Activated CD8-positive, alpha-beta memory T cell treated with anti-CD3 and anti-CD28 coated beads, Interleukin-2, amount 50 U/mL, for 1 hour (primary cell): ENCODE results near the gene ARCN1.
A peak's percentile ranks its signal among the peaks of the same experiment; 100 is the strongest.
"Not testable (repeated sequence)": the region's sequence is repeated elsewhere in the genome, so short reads cannot be mapped to it uniquely, and the experiment has no call there.

Experiments used
- DNase-seq: peaks from one replicate; pipeline ENCODE4 v3.0.0-alpha.2; 2020; ENCODE audit errors: extremely low read depth

ARCN1 gene

DNA sequence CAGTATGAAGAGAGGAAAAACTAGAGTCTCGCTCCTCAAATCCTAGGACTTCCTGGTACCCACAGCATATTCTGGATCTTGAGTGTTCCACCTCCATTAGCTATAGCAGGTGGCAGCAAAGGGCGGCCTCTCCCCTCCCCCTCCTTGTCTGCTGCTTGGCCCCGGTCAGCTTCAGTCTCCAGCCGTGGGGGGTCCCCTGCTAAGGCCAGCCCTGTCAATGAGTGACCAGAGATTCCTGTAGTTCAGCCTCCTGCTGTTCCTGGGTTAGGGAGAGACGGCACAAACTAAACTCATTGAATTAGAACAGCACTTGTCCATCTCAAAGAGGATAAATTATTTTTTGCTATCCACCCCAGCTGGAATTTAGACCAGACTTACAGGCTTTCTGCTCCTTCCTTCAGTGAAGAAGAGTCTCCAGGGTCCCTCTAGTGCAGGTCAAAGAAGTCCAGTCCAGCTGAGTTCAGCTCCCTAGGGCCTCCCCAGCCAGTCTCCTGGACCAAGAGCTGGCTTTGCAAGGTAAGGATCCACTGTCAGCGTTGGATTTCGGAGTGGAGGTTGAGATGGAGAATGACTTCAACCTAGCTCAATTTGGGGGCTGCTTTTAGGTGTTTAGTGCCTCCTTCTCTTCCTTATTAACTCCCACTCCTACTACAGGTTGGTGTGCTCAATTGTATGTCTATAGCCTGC is 34.1 kb downstream of the ARCN1 start:
- no peak for DNase-seq

DNA sequence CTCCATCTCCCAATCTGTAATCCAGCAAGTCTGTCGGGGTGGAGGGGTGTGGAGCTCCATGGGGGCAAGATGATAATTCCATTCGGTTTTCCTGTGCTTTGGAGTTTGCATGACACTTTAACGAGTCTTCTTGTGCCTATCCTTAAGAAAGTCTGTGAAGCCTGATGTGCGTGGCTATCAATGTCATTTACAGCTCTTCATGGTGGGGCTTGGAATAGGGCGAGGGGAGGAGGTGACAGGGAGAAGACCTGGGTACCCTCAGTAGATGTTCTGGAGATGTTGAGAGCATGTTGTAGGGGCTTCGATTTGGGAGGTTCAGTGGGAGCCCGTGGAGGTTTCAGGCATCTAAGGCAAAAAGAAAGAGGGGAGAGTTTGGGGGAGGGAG is 34.6 kb downstream of the ARCN1 start:
- no peak for DNase-seq

DNA sequence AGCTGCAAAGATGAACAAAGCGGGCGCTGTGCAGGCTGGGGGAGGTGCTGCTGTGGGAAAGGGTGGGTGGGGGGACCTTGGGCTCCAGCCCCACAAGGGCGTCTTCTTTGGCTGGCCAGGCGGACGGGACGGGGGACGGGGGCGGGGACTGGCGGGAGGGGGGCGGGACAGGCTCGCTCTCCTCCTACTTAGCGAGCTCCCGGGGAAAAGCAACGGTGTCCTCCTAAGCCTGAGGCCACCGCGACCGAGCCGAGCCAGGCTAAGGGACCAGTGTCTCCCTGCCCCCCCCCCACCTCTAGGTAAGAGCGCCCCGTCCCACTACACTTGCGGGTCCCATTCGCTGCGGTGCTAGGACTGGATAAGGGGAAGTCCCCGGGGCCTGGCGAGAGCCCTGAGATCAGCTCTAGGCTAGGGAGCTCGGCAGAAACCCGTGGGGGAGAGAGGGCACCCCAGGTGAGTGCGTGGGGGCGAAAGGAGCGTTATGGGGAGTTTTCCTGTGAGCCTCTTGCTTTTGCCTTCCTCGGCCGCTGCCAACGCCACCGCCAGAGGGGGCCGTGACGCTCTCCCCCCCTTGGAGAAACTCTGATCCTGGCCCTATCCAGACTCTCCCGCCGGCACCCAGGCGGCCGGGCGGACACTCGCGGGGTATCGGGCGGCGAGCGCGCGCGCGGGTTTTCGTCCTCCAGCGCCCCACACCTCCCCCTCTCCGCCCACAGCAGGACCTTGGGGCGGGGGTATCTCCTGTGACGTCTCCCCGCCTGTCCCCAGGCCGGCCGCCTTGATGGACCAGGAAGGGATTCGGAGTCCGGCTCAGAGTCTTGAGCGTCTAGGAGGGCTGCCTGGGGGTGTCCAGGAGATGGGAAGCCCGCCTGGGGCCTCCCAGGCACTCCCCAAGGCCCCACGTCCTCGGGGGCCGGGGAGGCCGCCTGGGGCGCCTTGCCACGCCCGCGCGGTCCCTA is 35.5 kb downstream of the ARCN1 start, which contains the start of gene PHLDB1:
PHLDB1 (plus strand) TSS at position 215 of the 959 bp plus-strand sequence. CDS start 6,222 bp downstream, outside the sequence.
- no peak for DNase-seq

DNA sequence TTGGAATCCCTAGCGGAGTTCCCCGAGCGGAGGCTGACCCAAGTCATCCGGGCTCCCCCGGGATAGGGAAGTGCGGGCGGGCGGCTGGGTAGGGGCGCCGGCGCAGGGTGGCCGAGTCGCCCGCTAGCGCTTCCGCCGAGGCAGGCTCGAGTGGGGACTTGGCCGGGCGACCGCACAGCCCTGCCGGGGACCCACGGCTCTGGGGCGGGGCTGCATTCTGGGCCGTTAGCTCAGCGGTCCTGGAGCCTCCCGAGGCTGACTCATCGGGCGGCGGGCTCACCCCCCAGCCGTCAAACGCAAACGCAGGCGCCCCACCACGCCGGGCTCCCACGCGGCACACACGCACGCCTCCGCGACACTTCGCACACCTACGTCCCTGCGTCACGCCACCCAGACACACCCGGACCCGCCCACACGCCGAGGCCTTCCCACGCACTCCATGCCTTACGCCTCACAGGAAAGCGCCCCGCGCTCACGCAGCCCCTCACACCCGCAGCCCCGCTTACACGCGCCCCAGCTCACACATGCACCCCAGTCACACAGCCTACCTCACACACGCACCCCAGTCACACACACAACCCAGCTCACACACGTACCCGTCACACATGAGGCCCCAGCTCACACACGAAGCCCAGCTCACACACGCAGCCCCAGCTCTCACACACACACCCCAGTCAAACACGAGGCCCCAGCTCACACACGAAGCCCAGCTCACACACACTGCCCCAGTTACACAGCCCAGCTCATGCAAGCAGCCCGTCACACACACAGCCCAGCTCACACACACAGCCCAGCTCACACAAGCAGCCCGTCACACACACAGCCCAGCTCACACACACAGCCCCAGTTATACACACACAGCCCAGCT is 36.4 kb downstream of the ARCN1 start:
- DNase-seq: peak; percentile 89

DNA sequence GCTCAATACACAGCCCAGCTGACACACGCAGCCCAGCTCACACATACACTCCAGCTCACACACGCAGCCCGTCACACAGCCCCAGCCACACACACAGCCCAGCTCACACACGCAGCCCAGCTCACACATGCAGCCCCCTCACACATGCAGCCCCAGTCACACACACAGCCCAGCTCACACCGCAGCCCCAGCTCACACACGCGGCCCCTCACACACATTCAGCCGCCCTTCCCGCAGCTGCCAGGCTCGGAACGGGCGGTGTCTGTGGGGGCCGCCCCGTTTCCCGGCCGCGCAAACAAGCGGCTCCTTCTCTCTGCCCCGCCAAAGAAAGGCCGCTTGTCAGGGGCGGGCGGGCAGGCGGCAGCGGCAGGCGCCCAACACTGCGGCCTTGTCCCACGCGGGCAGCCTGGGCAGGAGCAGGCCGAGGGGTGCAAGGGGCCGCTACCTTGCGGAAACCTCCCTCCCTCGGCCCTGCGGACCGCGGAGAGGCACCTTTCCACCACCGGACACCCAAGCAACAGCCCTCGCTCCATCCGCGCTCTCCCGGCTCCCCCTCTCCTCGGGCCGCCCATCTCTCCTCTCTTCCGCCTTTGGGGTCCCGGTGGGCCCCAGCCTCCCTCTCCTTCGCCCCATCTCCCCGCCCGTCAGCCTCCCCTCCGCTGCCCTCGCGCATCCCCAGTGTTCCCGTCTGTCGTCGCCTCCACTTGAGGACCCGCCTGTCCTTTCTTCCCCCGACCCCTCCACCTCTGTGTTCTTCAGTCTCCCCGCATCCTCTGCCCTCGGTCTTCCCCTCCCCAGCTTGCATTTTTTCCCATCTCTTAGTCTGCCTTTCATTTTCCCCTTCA is 37.4 kb downstream of the ARCN1 start:
- no peak for DNase-seq

DNA sequence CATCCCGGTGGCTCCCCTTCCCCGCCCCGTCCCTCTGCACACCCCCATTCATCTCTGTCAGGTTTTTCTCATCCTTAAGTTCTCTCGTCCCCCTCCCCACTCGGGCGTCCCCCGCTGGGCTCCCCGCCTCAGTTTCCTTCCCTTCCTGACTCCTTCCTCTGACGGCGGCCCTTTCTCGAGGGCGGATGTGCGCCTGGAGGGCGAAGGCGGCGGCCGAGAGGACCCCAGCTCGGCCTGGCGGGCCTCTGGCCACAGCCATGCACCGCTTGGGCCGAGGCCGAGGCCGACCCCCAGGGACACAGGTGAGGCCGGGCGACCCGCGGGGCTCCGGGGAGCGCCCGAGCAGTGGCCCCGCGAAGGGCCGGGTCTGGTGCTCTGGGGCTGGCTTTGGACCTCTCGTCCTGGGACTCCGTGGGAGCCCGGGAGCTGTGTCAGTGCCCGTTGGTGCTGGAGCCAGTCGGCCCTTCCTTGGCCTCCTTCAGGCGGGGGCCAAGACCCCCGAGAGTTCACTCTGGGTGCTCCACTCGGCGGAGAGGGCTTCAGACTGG is 38.1 kb downstream of the ARCN1 start:
- no peak for DNase-seq

DNA sequence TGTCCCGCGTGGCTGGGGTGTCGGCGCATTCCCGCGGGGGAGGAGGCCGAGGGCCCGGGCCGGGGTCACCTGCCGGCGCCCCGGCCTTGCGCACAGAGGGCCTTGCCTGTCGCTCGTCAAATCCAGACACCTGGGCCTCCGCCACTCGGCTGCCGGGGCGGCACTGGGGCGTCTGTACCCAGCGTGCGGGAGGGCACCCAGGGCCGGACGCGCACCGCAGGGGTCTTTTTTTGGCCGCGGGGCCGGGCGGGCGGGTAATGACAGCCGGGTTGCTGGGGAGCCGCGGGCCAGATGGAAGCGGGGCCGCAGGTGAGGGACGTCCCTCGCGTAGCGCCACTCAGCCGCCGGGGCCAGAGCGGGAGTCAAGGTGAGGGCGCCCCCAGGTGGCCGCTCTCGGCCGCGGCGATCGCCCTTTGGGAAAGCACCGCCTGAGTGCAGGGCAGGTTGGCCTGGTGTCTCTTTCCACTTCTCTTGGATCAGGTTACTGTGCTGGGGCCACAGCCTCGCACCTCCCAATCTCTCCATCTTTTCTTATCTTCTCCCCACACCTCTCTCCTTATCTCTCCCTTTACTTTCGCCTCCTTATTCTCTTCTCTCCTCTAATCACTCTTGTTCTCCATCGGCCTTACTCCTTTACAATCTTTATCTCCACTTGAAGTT is 38.7 kb downstream of the ARCN1 start:
- peak; percentile 61 for DNase-seq

DNA sequence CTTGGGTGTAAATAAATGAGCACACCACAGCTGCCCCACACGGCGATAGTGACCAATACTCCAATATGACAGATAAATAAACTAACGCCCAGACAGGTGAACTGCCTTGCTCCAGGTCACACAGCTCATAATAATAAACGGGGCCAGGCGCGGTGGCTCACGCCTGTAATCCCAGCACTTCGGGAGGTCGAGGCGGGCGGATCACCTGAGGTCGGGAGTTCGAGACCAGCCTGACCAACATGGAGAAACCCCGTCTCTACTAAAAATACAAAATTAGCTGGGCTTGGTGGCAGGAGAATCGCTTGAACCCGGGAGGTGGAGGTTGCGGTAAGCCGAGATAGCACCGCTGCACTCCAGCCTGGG is 39.2 kb downstream of the ARCN1 start:
- not testable (repeated sequence) for DNase-seq

DNA sequence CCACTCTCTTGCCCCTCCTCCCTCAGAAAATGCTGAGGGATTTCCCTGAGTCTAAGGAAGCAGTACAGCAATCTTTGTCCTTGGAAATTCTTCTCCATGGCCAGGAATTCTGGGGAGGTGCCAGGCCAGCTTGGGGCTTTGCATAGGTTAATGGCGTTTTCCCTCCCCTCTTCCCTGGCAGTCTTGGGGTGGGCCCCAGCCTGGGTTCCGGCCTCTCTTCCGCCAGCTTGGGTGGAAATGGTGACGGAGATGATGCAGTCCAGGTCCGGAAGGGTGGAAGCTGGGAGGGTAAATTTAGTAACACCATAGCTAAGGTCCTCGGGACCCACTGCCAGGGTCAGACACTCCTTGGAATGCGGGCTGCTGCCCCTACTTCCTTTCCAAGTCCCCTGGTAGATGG is 40.2 kb downstream of the ARCN1 start:
- no peak for DNase-seq

DNA sequence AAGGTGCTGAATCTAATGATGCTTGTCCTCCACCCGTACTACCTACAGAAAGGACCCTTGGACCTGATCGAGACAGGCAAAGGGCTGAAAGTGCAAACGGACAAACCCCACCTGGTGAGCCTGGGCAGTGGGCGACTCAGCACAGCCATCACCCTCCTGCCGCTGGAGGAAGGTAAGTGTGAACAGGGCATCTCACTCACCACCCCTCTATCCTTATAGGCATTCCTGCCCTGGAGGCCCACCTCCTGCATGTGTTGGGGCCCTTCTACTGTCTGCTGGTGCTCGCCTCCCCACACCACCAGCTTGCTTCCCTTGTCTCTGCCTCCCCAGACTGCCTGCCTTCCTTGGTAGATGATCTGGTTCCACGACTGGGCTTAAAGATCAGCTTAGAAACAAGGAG is 42.3 kb downstream of the ARCN1 start:
- DNase-seq: no peak

DNA sequence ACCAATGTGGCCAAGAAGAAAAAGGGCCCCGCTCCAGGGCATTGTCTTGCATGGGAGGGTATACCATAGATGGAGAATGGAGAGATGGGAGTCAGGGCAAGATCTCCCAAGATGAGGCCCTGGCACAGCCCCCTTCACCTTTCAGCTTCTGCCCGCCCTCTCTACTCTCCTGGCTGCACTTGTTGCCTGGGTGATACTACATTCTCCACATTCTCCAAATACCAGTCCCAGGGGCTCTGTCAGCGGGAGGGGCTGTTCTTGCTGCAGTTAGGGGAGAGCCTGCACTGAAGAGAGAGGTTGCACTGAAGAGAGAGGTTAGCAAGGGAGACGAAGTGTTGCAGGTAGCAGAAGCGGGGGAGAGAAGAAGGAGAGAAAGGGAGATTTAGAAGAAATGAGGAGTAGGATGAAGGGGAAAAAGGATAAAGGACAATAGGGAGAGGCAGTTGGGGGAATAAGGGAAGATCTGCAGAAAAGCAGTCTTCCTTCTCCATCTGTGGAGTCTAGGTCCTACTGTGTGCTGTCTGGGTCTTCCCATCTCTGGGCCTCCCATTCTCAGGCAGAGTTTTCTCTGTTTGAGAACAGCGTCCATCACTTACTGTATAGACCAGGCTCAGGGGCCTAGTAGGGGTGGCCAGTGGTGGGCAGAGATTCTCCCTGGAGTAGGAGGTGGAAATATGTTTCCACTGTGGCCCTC is 43.2 kb downstream of the ARCN1 start:
- DNase-seq: no peak

DNA sequence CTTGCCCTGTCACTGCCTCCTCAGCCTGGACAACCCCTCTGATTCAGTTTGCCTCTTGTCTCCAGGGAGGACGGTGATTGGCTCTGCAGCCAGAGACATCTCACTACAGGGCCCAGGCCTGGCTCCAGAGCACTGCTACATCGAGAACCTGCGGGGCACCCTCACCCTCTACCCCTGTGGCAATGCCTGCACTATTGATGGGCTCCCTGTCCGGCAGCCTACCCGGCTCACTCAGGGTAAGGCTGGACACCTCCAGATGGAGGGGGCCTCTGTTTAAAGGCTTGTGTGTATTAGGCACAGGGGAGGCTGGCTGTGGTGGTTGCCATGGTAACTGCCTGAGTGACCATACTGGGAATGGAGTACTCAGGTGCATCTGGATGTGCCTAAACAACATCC is 43.8 kb downstream of the ARCN1 start:
- DNase-seq: no peak

DNA sequence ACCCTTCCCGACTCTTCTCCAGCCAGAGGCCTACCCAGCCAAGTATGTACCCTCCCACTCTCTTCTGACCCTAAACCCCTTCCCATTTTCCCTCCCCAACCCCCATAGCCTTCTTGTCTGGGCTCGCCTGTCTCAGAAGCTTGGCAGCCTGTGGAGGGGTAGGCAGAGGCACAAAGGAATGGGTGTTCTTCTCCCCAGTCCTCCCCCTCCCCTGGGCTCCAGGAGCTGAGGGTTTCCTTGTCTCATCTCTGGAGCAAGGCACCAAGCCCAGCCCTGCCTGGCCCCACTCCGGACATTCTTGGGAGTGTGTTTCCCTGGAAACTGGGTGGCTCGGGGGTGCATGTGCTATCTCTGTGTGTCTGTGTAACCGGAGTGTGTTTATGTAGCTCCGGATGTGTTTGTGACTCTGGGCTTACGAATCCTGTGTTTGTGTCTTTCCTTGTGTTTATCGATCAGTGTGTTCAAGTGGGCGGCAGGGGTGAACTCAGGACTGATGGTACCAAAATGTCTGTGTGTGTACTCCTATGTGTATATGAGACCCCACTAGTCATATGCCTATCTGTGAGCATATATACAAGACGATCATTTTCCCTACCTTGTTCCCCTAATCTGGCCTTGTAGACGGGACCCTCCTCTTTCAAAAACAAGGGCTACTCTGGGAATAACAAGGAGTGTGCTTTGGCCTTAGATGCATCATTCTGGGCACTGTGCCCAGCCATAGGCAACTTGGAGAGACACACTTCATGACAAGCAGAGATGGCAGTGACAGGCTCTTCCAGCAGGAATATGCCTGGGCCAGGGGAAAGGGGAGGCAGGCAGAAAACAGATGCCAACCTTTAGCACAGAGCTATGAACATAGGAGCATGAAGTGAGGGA is 46.1 kb downstream of the ARCN1 start:
- DNase-seq: no peak

DNA sequence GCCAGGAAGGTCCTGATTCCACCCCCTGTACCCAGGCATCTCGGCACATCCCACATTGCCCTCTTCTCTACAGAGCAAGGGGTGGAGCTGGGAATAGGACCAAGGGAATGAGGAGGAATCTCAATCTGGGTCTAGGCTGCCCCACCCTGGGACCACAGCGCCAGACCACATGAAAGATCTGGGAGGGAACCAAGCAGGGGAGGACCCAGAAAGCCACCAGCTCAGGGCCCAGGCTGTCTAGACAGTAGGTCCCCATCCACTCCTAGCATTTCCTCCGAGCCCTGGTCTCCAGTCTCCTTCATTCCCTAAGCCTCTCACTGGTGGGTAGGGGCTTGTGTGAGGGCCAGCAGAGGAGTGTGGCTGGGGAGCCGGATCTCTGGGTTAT is 46.8 kb downstream of the ARCN1 start:
- DNase-seq: no peak

DNA sequence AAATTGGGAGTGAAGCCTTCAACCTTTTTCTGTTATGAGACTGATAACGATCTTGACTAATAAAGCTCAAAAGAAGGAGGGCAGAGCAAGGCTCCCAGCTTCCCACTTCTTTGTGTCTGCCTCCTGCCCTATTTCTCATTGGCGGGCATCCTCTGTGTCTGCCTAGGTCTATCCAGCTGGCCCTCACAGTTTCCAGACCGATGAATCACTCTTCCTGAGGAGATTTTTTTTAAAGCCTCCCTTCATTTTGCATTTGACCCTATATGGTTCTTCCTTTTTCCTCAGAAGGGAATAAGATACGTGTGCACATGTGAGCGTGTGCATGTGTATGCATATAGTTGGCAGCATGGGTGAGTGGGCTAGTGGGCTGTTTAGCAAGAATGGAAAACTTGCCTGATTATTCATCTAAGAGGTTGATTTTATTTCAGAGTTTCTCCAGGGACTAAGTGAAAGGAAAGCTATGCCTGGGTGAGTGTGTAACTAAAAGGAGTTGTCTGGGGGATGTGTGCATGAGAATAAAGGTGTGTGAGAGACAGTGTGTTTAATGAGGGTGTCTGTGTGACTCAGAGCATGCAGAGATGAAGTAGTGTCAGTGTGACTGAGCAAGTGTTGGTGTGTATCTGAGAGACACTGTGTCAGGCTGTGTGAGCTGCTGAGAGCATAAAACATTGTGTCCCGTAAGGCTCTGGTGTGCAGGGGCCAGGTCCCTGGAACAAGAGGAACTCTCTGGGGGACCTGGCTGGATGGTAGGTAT is 47.4 kb downstream of the ARCN1 start:
- DNase-seq: no peak

DNA sequence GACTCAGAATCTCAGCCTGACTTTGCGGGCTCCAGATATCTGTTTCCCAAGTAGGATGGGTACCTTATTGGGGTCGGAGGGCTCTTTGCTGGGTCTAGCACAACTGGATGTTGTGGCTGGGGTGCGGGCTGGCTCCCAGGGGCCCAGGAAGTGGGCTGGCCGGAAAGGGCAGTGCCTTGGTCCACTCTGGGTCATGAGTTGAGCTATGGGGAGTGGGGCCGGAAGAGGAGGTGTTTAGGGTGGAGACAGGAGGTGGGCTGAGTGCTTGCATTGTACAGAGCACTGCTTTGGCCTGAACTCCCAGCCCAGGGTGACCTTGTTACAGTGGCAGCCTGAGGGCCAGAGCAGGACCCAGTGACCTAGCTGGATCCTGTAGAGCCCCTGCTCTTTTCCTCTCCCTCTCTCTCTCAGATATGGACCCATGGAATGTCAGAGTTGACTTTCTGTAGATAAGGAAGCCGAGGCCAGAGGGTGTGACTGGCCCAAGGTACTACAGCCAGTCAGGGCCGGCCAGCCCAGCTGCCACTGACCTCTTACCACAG is 48.4 kb downstream of the ARCN1 start:
- DNase-seq: no peak

DNA sequence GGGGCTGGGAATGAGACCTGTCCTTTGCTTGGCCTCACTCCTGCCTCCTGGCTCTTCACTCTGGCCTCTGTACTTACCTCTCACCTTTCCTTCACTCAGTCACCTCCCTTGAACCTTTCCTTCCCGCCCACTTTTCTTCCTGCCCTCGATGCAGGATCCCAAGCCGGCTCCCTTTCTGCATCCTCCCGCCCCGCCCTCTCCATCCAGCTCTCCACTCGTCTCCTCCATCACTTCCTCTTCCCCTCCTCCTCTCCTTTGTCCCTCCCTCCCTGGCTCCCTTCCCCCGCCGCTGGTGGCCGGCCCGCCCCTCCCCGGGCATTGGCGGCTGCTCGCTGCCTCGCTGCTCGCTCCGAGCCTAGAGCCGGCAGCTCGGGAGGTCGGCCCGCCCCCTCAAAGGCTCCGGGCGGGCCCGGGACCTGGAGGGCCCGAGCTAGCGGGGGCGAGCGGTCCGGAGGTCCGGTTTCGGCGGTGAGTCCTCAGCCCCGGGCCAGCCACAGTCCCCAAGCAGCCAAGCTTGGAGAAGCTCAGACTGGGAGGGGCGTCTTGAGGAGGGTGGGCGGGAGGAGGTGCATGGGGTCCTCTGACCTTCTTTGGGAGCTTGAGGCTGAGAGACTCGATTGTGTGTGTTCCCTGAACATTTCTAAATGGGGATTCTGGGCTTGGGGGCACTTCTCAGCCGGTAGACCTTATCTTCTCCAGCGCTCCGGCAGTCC is 49.0 kb downstream of the ARCN1 start:
- no peak for DNase-seq
